Measurements from ENCODE around the gene REXO4. TPM values are rescaled to one million over a fixed set of nuclear protein-coding genes. Genes with fewer than 3 reads are reported as not detected.

Gene REXO4
- total and polyA plus RNA-seq, 4 donors = 7.4 to 12.1 (median 9.1) TPM

- TF ChIP-seq MAX (IDR thresholded peaks at IDR 0.05) (no peak), FOXA1 (IDR thresholded peaks at IDR 0.05) (no peak), FOXA2 (IDR thresholded peaks at IDR 0.05) (no peak)
- TF ChIP-seq, protein P1, sequence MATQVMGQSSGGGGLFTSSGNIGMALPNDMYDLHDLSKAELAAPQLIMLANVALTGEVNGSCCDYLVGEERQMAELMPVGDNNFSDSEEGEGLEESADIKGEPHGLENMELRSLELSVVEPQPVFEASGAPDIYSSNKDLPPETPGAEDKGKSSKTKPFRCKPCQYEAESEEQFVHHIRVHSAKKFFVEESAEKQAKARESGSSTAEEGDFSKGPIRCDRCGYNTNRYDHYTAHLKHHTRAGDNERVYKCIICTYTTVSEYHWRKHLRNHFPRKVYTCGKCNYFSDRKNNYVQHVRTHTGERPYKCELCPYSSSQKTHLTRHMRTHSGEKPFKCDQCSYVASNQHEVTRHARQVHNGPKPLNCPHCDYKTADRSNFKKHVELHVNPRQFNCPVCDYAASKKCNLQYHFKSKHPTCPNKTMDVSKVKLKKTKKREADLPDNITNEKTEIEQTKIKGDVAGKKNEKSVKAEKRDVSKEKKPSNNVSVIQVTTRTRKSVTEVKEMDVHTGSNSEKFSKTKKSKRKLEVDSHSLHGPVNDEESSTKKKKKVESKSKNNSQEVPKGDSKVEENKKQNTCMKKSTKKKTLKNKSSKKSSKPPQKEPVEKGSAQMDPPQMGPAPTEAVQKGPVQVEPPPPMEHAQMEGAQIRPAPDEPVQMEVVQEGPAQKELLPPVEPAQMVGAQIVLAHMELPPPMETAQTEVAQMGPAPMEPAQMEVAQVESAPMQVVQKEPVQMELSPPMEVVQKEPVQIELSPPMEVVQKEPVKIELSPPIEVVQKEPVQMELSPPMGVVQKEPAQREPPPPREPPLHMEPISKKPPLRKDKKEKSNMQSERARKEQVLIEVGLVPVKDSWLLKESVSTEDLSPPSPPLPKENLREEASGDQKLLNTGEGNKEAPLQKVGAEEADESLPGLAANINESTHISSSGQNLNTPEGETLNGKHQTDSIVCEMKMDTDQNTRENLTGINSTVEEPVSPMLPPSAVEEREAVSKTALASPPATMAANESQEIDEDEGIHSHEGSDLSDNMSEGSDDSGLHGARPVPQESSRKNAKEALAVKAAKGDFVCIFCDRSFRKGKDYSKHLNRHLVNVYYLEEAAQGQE (IDR thresholded peaks at IDR 0.05) = no peak
Measured at GRCh38 chr9:133385452-133385851, 32.4 kb downstream of the REXO4 start (continued).

GRCh38 chr9:133384736-133385321, 33.0 kb downstream of the REXO4 start:
- Histone ChIP-seq H3K9me3 (ENCODE audit: control insufficient read depth in 4 of 4, low read length in 3 of 4) (no peaks in the 10 kb centered on the region), H3K4me3 (ENCODE audit: low read depth in 1 of 3, low read length in 3 of 3) (no peak overlapping the region), H3K9ac (ENCODE audit: low read depth in 1 of 2, low read length in 2 of 2) (no peak overlapping the region), H3K27me3 (ENCODE audit: control insufficient read depth in 4 of 4, insufficient read depth in 4 of 4, low read length in 3 of 4) (no peaks in the 10 kb centered on the region), H3K27ac (ENCODE audit: low read depth in 1 of 2, low read length in 2 of 2) (no peak overlapping the region), H3K4me1 (ENCODE audit: control insufficient read depth in 4 of 4, insufficient read depth in 4 of 4, low read length in 3 of 4) (no peaks in the 10 kb centered on the region), H3K36me3 (ENCODE audit: control insufficient read depth in 4 of 4, insufficient read depth in 3 of 4, low read depth in 1 of 4, low read length in 3 of 4) (no peaks in the 10 kb centered on the region)
- 88% methylated on average over 17 of the region's 17 CpGs for WGBS
- DNase-seq (ENCODE audit: low spot score) = no peak
- TF ChIP-seq HNF4G (IDR thresholded peaks at IDR 0.05) (no peak), FOXA1 (IDR thresholded peaks at IDR 0.05) (no peak), MAX (IDR thresholded peaks at IDR 0.05) (no peak), HNF4A (conservative IDR thresholded peaks at IDR 0.05) (no peak), FOXA2 (IDR thresholded peaks at IDR 0.05) (no peak), NR2F2 (IDR thresholded peaks at IDR 0.05) (no peak), EGR1 (IDR thresholded peaks at IDR 0.05; ENCODE audit: low read depth in 2 of 2) (no peak), RXRA (IDR thresholded peaks at IDR 0.05) (no peak), CTCF (IDR thresholded peaks at IDR 0.05; ENCODE audit: low read depth, low read length, missing input control) (no peak), JUND (IDR thresholded peaks at IDR 0.05) (no peak), SP1 (IDR thresholded peaks at IDR 0.05) (no peak), YY1 (IDR thresholded peaks at IDR 0.05) (no peak), RAD21 (IDR thresholded peaks at IDR 0.05) (no peak), TAF1 (conservative IDR thresholded peaks at IDR 0.05) (no peak), GABPA (IDR thresholded peaks at IDR 0.05 in 1 of 2, conservative IDR thresholded peaks at IDR 0.05 in 1 of 2) (no peak)
- TF ChIP-seq, protein P1 (IDR thresholded peaks at IDR 0.05) = no peak
- TF ChIP-seq, protein P2, sequence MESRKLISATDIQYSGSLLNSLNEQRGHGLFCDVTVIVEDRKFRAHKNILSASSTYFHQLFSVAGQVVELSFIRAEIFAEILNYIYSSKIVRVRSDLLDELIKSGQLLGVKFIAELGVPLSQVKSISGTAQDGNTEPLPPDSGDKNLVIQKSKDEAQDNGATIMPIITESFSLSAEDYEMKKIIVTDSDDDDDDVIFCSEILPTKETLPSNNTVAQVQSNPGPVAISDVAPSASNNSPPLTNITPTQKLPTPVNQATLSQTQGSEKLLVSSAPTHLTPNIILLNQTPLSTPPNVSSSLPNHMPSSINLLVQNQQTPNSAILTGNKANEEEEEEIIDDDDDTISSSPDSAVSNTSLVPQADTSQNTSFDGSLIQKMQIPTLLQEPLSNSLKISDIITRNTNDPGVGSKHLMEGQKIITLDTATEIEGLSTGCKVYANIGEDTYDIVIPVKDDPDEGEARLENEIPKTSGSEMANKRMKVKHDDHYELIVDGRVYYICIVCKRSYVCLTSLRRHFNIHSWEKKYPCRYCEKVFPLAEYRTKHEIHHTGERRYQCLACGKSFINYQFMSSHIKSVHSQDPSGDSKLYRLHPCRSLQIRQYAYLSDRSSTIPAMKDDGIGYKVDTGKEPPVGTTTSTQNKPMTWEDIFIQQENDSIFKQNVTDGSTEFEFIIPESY (IDR thresholded peaks at IDR 0.05) = no peak
- TF ChIP-seq, protein P3, sequence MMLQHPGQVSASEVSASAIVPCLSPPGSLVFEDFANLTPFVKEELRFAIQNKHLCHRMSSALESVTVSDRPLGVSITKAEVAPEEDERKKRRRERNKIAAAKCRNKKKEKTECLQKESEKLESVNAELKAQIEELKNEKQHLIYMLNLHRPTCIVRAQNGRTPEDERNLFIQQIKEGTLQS (IDR thresholded peaks at IDR 0.05) = no peak
